Keratinocyte (primary cell): Measurements from ENCODE around the gene PPFIBP2. TPM values are rescaled to one million over a fixed set of nuclear protein-coding genes. Genes with fewer than 3 reads are reported as not detected.

Experiments
- DNase-seq: peaks from one replicate; pipeline ENCODE4 v3.0.0-alpha.2; 2011; ENCODE audit warnings: low read depth, missing footprints, low spot score
- FAIRE-seq: peaks from 2 replicates; lab custom pipeline; 2011; peaks lifted over from hg19 to GRCh38; lab: Jason Lieb, UNC
- H2AFZ ChIP-seq: 2 replicates; pipeline ENCODE4 v1.6.0; 2012; ENCODE audit warnings: low read length, control low read depth, inconsistent platforms; ENCODE audit not compliant: control insufficient read depth
- H3K27ac ChIP-seq: 2 replicates; pipeline ENCODE4 v1.5.1; 2011; ENCODE audit warnings: low read length; ENCODE audit not compliant: control insufficient read depth, insufficient read depth
- H3K27me3 ChIP-seq: 3 replicates; pipeline ENCODE4 v1.6.0; 2011; ENCODE audit warnings: low read length; ENCODE audit not compliant: control insufficient read depth, insufficient read depth; ENCODE audit errors: extremely low read depth
- H3K36me3 ChIP-seq, 2 experiments: 2 replicates in 1 of 2; 3 replicates in 1 of 2; pipeline ENCODE4 v1.5.1; 2011; ENCODE audit warnings: low read length in 2 of 2, mild to moderate bottlenecking in 1 of 2; ENCODE audit not compliant: control insufficient read depth in 2 of 2, insufficient read depth in 2 of 2; ENCODE audit errors: extremely low read depth in 1 of 2
- H3K4me1 ChIP-seq: 3 replicates; pipeline ENCODE4 v1.5.1; 2011; ENCODE audit warnings: low read length; ENCODE audit not compliant: control insufficient read depth, insufficient read depth; ENCODE audit errors: extremely low read depth
- H3K4me2 ChIP-seq: 3 replicates; pipeline ENCODE4 v1.6.0; 2011; ENCODE audit warnings: low read depth, low read length; ENCODE audit not compliant: control insufficient read depth, insufficient read depth; ENCODE audit errors: extremely low read depth
- H3K4me3 ChIP-seq, 3 experiments: fragments of 200-600 bp in 1 of 3; sonication (generic) in 1 of 3; 2 replicates in 2 of 3; 3 replicates in 1 of 3; pipeline ENCODE4 v1.5.1; 2011 to 2016; ENCODE audit warnings: low read length in 3 of 3, mild to moderate bottlenecking in 3 of 3, control low read depth in 2 of 3, inconsistent platforms in 1 of 3, low read depth in 1 of 3, mixed read lengths in 1 of 3, mixed run types in 1 of 3, moderate library complexity in 1 of 3; ENCODE audit not compliant: control insufficient read depth in 2 of 3, insufficient read depth in 2 of 3; ENCODE audit errors: extremely low read depth in 1 of 3
- H3K79me2 ChIP-seq: 2 replicates; pipeline ENCODE4 v1.6.0; 2012; ENCODE audit warnings: low read length; ENCODE audit not compliant: control insufficient read depth, insufficient read depth
- H3K9ac ChIP-seq: 3 replicates; pipeline ENCODE4 v1.6.0; 2011; ENCODE audit warnings: low read length; ENCODE audit not compliant: control insufficient read depth, insufficient read depth; ENCODE audit errors: extremely low read depth
- H3K9me1 ChIP-seq: 3 replicates; pipeline ENCODE4 v1.6.0; 2011; ENCODE audit warnings: low read length; ENCODE audit not compliant: control insufficient read depth, insufficient read depth; ENCODE audit errors: extremely low read depth
- H3K9me3 ChIP-seq: 2 replicates; pipeline ENCODE4 v1.5.1; 2012; ENCODE audit warnings: low read depth, low read length; ENCODE audit not compliant: control insufficient read depth
- H4K20me1 ChIP-seq: 3 replicates; pipeline ENCODE4 v1.6.0; 2011; ENCODE audit warnings: low read length; ENCODE audit not compliant: control insufficient read depth, insufficient read depth; ENCODE audit errors: extremely low read depth
- CTCF ChIP-seq, 3 experiments: IDR thresholded peaks in 1 of 3; conservative IDR thresholded peaks in 1 of 3; optimal IDR thresholded peaks in 1 of 3; 2 replicates in 2 of 3; 3 replicates in 1 of 3; pipeline versions ENCODE3 to v1.5.1; 2011; ENCODE audit warnings: low read length in 3 of 3, mild to moderate bottlenecking in 3 of 3, moderate library complexity in 2 of 3, control low read depth in 1 of 3, inconsistent platforms in 1 of 3; ENCODE audit not compliant: insufficient read depth in 2 of 3; ENCODE audit errors: extremely low read depth in 1 of 3
- EZH2 ChIP-seq: IDR thresholded peaks from one replicate; pipeline ENCODE4 v1.6.1; 2012; ENCODE audit warnings: inconsistent platforms, mild to moderate bottlenecking, low read length, moderate library complexity
- dilution Hi-C: fragments of 300-500 bp; cut with MboI; formaldehyde crosslinking; loops from one replicate; pipeline ENCODE4 v1.7.0; 2020; ENCODE audit warnings: low sequenced_read_pairs; ENCODE audit not compliant: extremely low pct_ligation_motif_present
- polyA plus RNA-seq, 5 experiments: library from polyadenylated mRNA; depleted of rRNA in 3 of 5; stranded (reverse) in 3 of 5; stranded (forward) in 1 of 5; unstranded in 1 of 5; fragments of >200 nt; gene quantifications; 1 replicate in 1 of 5; 2 replicates in 3 of 5; 3 replicates in 1 of 5; pipeline versions ENCODE4 v1.2.1 to v1.2.3, GENCODE V29; 2011 to 2012; ENCODE audit warnings: missing spikeins in 2 of 5, low read depth in 1 of 5, low replicate concordance in 1 of 5

The PPFIBP2 gene
- polyA plus RNA-seq, 1 donor (not counting 4 experiments of a cell fraction or from before 2014, with no cell fraction given), result 11.0 TPM

DNA sequence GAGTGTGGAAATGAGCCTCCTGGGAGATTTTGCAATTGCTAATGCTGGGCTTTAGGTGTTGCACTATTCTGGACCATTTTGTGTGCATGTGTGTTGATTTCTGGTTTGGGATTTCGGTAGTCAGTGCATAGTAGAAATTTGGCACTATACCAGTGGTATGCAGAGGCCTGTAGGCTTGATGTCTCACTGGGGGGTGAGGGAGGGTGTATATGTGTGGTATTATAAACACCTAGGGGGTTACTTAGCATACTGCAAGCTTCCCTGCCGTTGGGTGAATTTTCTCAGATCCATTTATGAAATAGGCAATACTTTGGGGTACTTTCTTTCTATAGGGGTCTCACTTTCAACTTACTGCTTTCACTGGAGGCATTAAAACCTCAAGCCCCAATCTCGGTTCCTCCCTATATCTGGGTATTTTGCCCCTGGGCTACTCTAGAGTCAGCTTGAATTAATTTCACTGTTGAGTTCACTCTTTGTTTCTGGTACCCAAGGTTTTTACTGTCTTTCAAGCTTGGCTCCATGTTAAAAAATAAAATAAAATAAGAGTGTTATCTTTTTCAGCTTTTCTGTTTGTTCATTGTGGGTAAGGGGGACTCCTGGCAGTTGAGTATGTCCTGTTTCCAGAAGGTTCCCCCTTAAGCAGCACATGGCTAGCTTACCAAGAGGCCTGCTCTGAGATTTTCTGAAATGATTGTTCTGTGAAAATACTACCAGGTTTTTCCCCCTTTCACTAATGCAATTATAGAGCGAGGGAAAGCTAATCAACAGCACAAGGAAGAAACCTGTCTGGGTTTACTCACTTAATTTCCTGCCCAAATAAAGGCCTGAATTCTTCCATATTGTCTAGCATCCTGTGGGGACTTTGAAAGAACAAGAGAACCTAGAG lies 45.8 kb downstream of the PPFIBP2 start:
- Histone ChIP-seq H3K9ac (no peak overlapping the region), H3K4me3 (no peak overlapping the region), H3K79me2 (no peaks in the 10 kb centered on the region), H3K4me1 (no peaks in the 10 kb centered on the region), H3K9me3 (no peaks in the 10 kb centered on the region), H2AFZ (no peak overlapping the region), H3K27me3 (no peaks in the 10 kb centered on the region), H3K27ac (no peak overlapping the region), H3K9me1 (no peaks in the 10 kb centered on the region), H4K20me1 (no peaks in the 10 kb centered on the region), H3K4me2 (no peak overlapping the region), H3K36me3 (no peaks in the 10 kb centered on the region)
- no peak for FAIRE-seq
- DNase-seq, result no peak
- dilution Hi-C loops, result no loop called here
- no peak for TF ChIP-seq CTCF (optimal IDR thresholded peaks at IDR 0.05 in 1 of 3, IDR thresholded peaks at IDR 0.05 in 1 of 3, conservative IDR thresholded peaks at IDR 0.05 in 1 of 3; ENCODE audit: extremely low read depth in 1 of 3, insufficient read depth in 2 of 3, low read length in 3 of 3)
- no peak for TF ChIP-seq EZH2

- Histone ChIP-seq H3K4me2 (no peak overlapping the region), H3K79me2 (no peaks in the 10 kb centered on the region), H4K20me1 (no peaks in the 10 kb centered on the region), H3K27ac (no peak overlapping the region), H3K9ac (no peak overlapping the region), H3K9me3 (no peaks in the 10 kb centered on the region), H3K36me3 (no peaks in the 10 kb centered on the region), H3K4me1 (no peaks in the 10 kb centered on the region), H3K27me3 (no peaks in the 10 kb centered on the region), H2AFZ (no peak overlapping the region), H3K9me1 (no peaks in the 10 kb centered on the region), H3K4me3 (no peak overlapping the region)
- FAIRE-seq (no peak), DNase-seq (no peak)
- TF ChIP-seq EZH2 (no peak), CTCF (optimal IDR thresholded peaks at IDR 0.05 in 1 of 3, IDR thresholded peaks at IDR 0.05 in 1 of 3, conservative IDR thresholded peaks at IDR 0.05 in 1 of 3; ENCODE audit: extremely low read depth in 1 of 3, insufficient read depth in 2 of 3, low read length in 3 of 3) (no peak)
- dilution Hi-C loops, result no loop called here
Measured at GRCh38 chr11:7561562-7561961, 47.8 kb downstream of the PPFIBP2 start.
